Heart left ventricle (tissue), 13 donors: ENCODE measurements around the gene HP.

Source experiments
- CTCF ChIP-seq, 12 donors: fragments of 200-600 bp; sonication (generic) in 4 of 12; IDR thresholded peaks; one replicate each; pipeline versions ENCODE4 v1.5.0 to v1.8.0; 2018 to 2022; ENCODE audit warnings: antibody characterized with exemption in 12 of 12, mild to moderate bottlenecking in 5 of 12
- POLR2A ChIP-seq, 2 donors: fragments of 450-650 bp; IDR thresholded peaks; one replicate each; pipeline ENCODE4 v1.6.1; 2017; ENCODE audit warnings: antibody characterized with exemption in 2 of 2, mild to moderate bottlenecking in 2 of 2, moderate library complexity in 2 of 2
- donor health status: ischemic (EF 13 %, LVEDD 7.1; RV severe dilation, severe dysfunction).
- donor health status: DM: no; HTN: yes; CAD: no.
- donor health status: DM: no; HTN: no; CAD: no.
- donor health status: ischemic (EF 25% LVEDD 6.9; RV normal size, moderate dysfunction).
- donor health status: ischemic (EF 25% LVEDD 5.7; RV mildly dilated, moderate dysfunction).
- donor health status: ischemic (EF 35%, LVEDD 5.7; RV mildly dilated, moderate dysfunction).
- donor health status: nonischemic (EF 11% LVEDD 7.7; RV severe dilation, severe dysfunction).
- donor health status: DM: yes; HTN: yes; CAD: no.
- donor health status: PGD.
- donor health status: ischemic (EF 29% LVEDD 5.4; RV normal size, mild dysfunction).
- donor health status: nonischemic (EF 23%, LVEDD 6.1; RV moderate dilation, normal function).

- no peak for TF ChIP-seq CTCF (IDR thresholded peaks at IDR 0.05)
- TF ChIP-seq POLR2A (IDR thresholded peaks at IDR 0.05): no peak
Measured at GRCh38 chr16:72009779-72010178, 44.5 kb upstream of the HP start.
